HepG2 (cell line): ENCODE measurements around the gene ATP6V1C2. TPM values are rescaled to one million over a fixed set of nuclear protein-coding genes. Genes with fewer than 3 reads are reported as not detected.

Experiments
- AKNA ChIP-seq: sonication (generic); formaldehyde crosslinking; IDR thresholded peaks from 2 replicates; pipeline ENCODE4 v1.4.0; 2020; ENCODE audit warnings: missing genetic modification reagents, borderline replicate concordance
- BORCS8-MEF2B ChIP-seq: sonication (generic); formaldehyde crosslinking; IDR thresholded peaks from 2 replicates; pipeline ENCODE4 v1.8.0; 2022; ENCODE audit warnings: mild to moderate bottlenecking, missing genetic modification reagents
- CBX5 ChIP-seq: sonication (generic); formaldehyde crosslinking; IDR thresholded peaks from 2 replicates; pipeline ENCODE4 v1.4.0; 2020; ENCODE audit warnings: missing genetic modification reagents, borderline replicate concordance
- ESRRA ChIP-seq: sonication (generic); formaldehyde crosslinking; IDR thresholded peaks from 2 replicates; pipeline ENCODE4 v1.5.1; 2020; ENCODE audit warnings: mild to moderate bottlenecking, low read depth, missing genetic modification reagents
- ETS1 ChIP-seq: sonication (generic); formaldehyde crosslinking; IDR thresholded peaks from 2 replicates; pipeline ENCODE4 v1.4.0; 2020; ENCODE audit warnings: missing genetic modification reagents
- FLYWCH1 ChIP-seq: sonication (generic); formaldehyde crosslinking; IDR thresholded peaks from 2 replicates; pipeline ENCODE4 v1.8.1; 2023; ENCODE audit warnings: mild to moderate bottlenecking, missing genetic modification reagents
- FOXP4 ChIP-seq: sonication (generic); formaldehyde crosslinking; IDR thresholded peaks from 2 replicates; pipeline ENCODE4 v1.4.0; 2020; ENCODE audit warnings: missing genetic modification reagents
- GZF1 ChIP-seq: sonication (generic); formaldehyde crosslinking; IDR thresholded peaks from 2 replicates; pipeline ENCODE4 v1.5.1; 2020; ENCODE audit warnings: mild to moderate bottlenecking, missing genetic modification reagents
- HINFP ChIP-seq: sonication (generic); formaldehyde crosslinking; IDR thresholded peaks from 2 replicates; pipeline ENCODE4 v1.4.0; 2020; ENCODE audit warnings: low read depth, mild to moderate bottlenecking, missing genetic modification reagents
- ISL2 ChIP-seq: sonication (generic); formaldehyde crosslinking; IDR thresholded peaks from 2 replicates; pipeline ENCODE4 v1.5.0; 2020; ENCODE audit warnings: missing genetic modification reagents
- JDP2 ChIP-seq: sonication (generic); formaldehyde crosslinking; IDR thresholded peaks from 2 replicates; pipeline ENCODE4 v1.8.1; 2022; ENCODE audit warnings: missing genetic modification reagents, borderline replicate concordance
- KDM4B ChIP-seq: sonication (generic); formaldehyde crosslinking; IDR thresholded peaks from 2 replicates; pipeline ENCODE4 v1.4.0; 2020; ENCODE audit warnings: missing genetic modification reagents
- MLLT10 ChIP-seq: sonication (generic); formaldehyde crosslinking; IDR thresholded peaks from 2 replicates; pipeline ENCODE4 v1.4.0; 2020; ENCODE audit warnings: missing genetic modification reagents
- MYC ChIP-seq: sonication (generic); formaldehyde crosslinking; IDR thresholded peaks from 2 replicates; pipeline ENCODE4 v1.9.0; 2021; ENCODE audit warnings: missing genetic modification reagents, borderline replicate concordance
- NAIF1 ChIP-seq: sonication (generic); formaldehyde crosslinking; IDR thresholded peaks from 2 replicates; pipeline ENCODE4 v1.5.0; 2020; ENCODE audit warnings: mild to moderate bottlenecking, missing genetic modification reagents, borderline replicate concordance
- ZBTB38 ChIP-seq: sonication (generic); formaldehyde crosslinking; IDR thresholded peaks from 2 replicates; pipeline ENCODE4 v1.5.1; 2020; ENCODE audit warnings: mild to moderate bottlenecking, missing genetic modification reagents
- ZFP1 ChIP-seq: IDR thresholded peaks from 2 replicates; pipeline ENCODE4 v1.6.1; 2016
- ZNF557 ChIP-seq: sonication (generic); formaldehyde crosslinking; IDR thresholded peaks from 2 replicates; pipeline ENCODE4 v1.4.0; 2020; ENCODE audit warnings: missing genetic modification reagents
- polyA plus RNA-seq, 8 experiments: library from polyadenylated mRNA; depleted of rRNA in 3 of 8; stranded (reverse) in 7 of 8; unstranded in 1 of 8; fragments of >200 nt; fragmentation: Illumina TruSeq in 4 of 8; extraction: Trizol in 4 of 8; gene quantifications; 2 replicates each; pipeline versions ENCODE4 v1.2.1 to v1.2.3, GENCODE V29; 2011 to 2016; ENCODE audit warnings: low read depth in 4 of 8, missing spikeins in 1 of 8, mixed read lengths in 1 of 8; ENCODE audit not compliant: insufficient read depth in 1 of 8
- total RNA-seq, 5 experiments: library from RNA; depleted of rRNA; stranded (reverse); fragments of >200 nt; fragmentation: Illumina TruSeq; extraction: Trizol; gene quantifications; 2 replicates each; pipeline ENCODE4 v1.2.3, GENCODE V29; 2016; ENCODE audit warnings: low read depth in 1 of 5
- TF ChIP-seq, protein P1 (sequence below): sonication (generic); formaldehyde crosslinking; IDR thresholded peaks from 2 replicates; pipeline ENCODE4 v1.5.0; 2020; ENCODE audit warnings: missing genetic modification reagents

ATP6V1C2 gene
- total and polyA plus RNA-seq, 2 of the 13 experiments (the other 11 are each of a cell fraction or from before 2014, with no cell fraction given), result 0.04 to 0.29 TPM

DNA sequence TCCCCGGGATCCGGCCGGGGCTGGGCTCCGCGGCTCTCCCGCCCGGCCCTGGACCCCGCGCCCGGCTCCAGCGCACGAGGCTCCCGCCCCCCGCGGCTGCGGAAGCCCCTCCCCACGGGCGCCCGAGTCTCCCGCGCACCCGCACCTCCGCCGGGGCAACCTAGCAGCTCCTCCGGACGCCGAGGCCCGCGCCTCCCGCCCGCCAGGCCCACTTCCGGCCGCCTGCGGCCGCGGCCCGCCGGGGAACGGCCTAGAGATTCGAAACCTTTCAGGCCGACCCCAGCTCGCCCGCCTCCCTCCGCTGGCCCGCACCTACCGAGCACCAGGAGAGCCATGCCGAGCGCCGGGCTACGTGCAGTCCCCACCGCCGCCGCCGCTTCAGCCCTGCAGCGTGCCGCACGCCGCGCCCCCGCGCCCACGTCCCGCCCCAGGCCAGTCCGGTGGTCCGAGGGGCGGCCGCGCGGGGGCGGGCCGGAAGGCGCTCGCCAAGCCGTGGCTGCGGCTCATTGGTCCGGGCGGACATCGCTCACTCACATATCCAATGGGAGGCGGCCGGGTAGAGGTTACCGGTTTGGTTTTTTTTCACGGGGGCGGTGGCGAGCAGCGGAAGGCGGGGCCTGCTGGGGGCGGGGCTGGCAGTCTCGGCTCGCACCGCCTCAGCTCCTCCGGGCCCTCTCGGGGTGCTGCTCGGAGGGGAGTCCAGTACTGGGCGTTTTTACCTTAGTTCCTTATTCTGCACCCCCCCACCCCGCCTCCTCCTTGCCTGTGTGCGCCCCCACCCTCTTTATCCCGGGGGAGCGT is 91.1 kb downstream of the ATP6V1C2 start, which contains the start of gene PDIA6 (continued):
- no peak for TF ChIP-seq AKNA (CRISPR knock-in tag)
- TF ChIP-seq BORCS8-MEF2B (CRISPR knock-in tag), result no peak
- no peak for TF ChIP-seq GZF1 (CRISPR knock-in tag)
- no peak for TF ChIP-seq ETS1 (CRISPR knock-in tag)
- TF ChIP-seq FLYWCH1, result no peak
- TF ChIP-seq, protein P1, sequence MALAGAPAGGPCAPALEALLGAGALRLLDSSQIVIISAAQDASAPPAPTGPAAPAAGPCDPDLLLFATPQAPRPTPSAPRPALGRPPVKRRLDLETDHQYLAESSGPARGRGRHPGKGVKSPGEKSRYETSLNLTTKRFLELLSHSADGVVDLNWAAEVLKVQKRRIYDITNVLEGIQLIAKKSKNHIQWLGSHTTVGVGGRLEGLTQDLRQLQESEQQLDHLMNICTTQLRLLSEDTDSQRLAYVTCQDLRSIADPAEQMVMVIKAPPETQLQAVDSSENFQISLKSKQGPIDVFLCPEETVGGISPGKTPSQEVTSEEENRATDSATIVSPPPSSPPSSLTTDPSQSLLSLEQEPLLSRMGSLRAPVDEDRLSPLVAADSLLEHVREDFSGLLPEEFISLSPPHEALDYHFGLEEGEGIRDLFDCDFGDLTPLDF (CRISPR knock-in tag), result no peak
- no peak for TF ChIP-seq MLLT10 (CRISPR knock-in tag)
- no peak for TF ChIP-seq ZFP1
- TF ChIP-seq MYC, result peak; percentile 86; the same call in 1 of the 2 replicates
- no peak for TF ChIP-seq ZBTB38 (CRISPR knock-in tag)
- TF ChIP-seq JDP2 (CRISPR knock-in tag), result no peak
- TF ChIP-seq FOXP4 (CRISPR knock-in tag), result no peak
- no peak; the same call in 1 of the 2 replicates for TF ChIP-seq ISL2 (CRISPR knock-in tag)
- TF ChIP-seq ZNF557 (CRISPR knock-in tag), result no peak
- TF ChIP-seq HINFP, result peak; percentile 64; the same call in 1 of the 2 replicates
- no peak for TF ChIP-seq KDM4B (CRISPR knock-in tag)
- TF ChIP-seq CBX5 (CRISPR knock-in tag), result no peak
- no peak for TF ChIP-seq ESRRA (CRISPR knock-in tag)
- no peak for TF ChIP-seq NAIF1 (CRISPR knock-in tag)
